Neuronal stem cell (in vitro differentiated cells): ENCODE measurements around the gene TCF15.

ENCODE experiments used
- DNase-seq: peaks from one replicate; pipeline ENCODE4 v3.0.0-alpha.2; 2013; ENCODE audit warnings: low spot score
- H2AFZ ChIP-seq: one replicate; pipeline ENCODE4 v1.6.1; 2013; ENCODE audit warnings: mild to moderate bottlenecking, low read length, inconsistent platforms
- H2AK5ac ChIP-seq: 2 replicates; pipeline ENCODE4 v1.6.1; 2013; ENCODE audit warnings: low read depth, mild to moderate bottlenecking, inconsistent platforms, low read length, moderate library complexity, mixed read lengths
- H2BK120ac ChIP-seq: 2 replicates; pipeline ENCODE4 v1.6.1; 2013; ENCODE audit warnings: low read depth, mild to moderate bottlenecking, inconsistent platforms, low read length, moderate library complexity, mixed read lengths
- H2BK12ac ChIP-seq: one replicate; pipeline ENCODE4 v1.6.1; 2013; ENCODE audit warnings: low read length, inconsistent platforms
- H2BK15ac ChIP-seq: 2 replicates; pipeline ENCODE4 v1.6.1; 2013; ENCODE audit warnings: mild to moderate bottlenecking, low read length, inconsistent platforms, mixed read lengths
- H2BK5ac ChIP-seq: one replicate; pipeline ENCODE4 v1.6.1; 2013; ENCODE audit warnings: inconsistent platforms, mild to moderate bottlenecking, low read length, moderate library complexity
- H3K14ac ChIP-seq: one replicate; pipeline ENCODE4 v1.6.1; 2013; ENCODE audit warnings: low read length, inconsistent platforms
- H3K18ac ChIP-seq: 2 replicates; pipeline ENCODE4 v1.6.1; 2013; ENCODE audit warnings: low read length, inconsistent platforms
- H3K23ac ChIP-seq: 2 replicates; pipeline ENCODE4 v1.6.1; 2013; ENCODE audit warnings: low read depth, mild to moderate bottlenecking, mixed read lengths, low read length, inconsistent platforms; ENCODE audit not compliant: poor library complexity
- H3K27ac ChIP-seq: replicated peaks from 3 replicates; pipeline ENCODE4 v1.5.1; 2013; ENCODE audit warnings: low read length, inconsistent platforms
- H3K27me3 ChIP-seq, 3 experiments: 2 replicates each; pipeline ENCODE4 v1.6.1; 2013; ENCODE audit warnings: low read length in 3 of 3, mild to moderate bottlenecking in 2 of 3, inconsistent platforms in 1 of 3, low read depth in 1 of 3, mixed read lengths in 1 of 3, moderate library complexity in 1 of 3; ENCODE audit not compliant: control insufficient read depth in 3 of 3, insufficient read depth in 3 of 3
- H3K36me3 ChIP-seq, 2 donors: replicated peaks in 1 of 2; 2 replicates each; pipeline ENCODE4 v1.6.1; 2013; ENCODE audit warnings: low read length in 2 of 2; ENCODE audit not compliant: control insufficient read depth in 2 of 2, insufficient read depth in 2 of 2
- H3K4ac ChIP-seq: 2 replicates; pipeline ENCODE4 v1.6.1; 2013; ENCODE audit warnings: inconsistent platforms, mild to moderate bottlenecking, low read length, moderate library complexity
- H3K4me1 ChIP-seq, 2 donors: 1 replicate in 1 of 2; 2 replicates in 1 of 2; pipeline ENCODE4 v1.6.1; 2013; ENCODE audit warnings: low read length in 2 of 2, low read depth in 1 of 2; ENCODE audit not compliant: control insufficient read depth in 2 of 2, insufficient read depth in 1 of 2
- H3K4me2 ChIP-seq: one replicate; pipeline ENCODE4 v1.6.1; 2013; ENCODE audit warnings: mild to moderate bottlenecking, low read length, inconsistent platforms; ENCODE audit not compliant: insufficient read depth, poor library complexity, severe bottlenecking
- H3K4me3 ChIP-seq, 2 donors: 2 replicates each; pipeline ENCODE4 v1.5.1; 2013; ENCODE audit warnings: low read length in 2 of 2, mild to moderate bottlenecking in 2 of 2, inconsistent platforms in 1 of 2, moderate library complexity in 1 of 2
- H3K79me1 ChIP-seq: one replicate; pipeline ENCODE4 v1.6.1; 2013; ENCODE audit warnings: low read depth, mild to moderate bottlenecking, inconsistent platforms, low read length, moderate library complexity
- H3K9ac ChIP-seq: one replicate; pipeline ENCODE4 v1.6.1; 2013; ENCODE audit warnings: mild to moderate bottlenecking, low read depth, low read length, inconsistent platforms; ENCODE audit not compliant: poor library complexity
- H3K9me3 ChIP-seq, 2 donors: replicated peaks in 1 of 2; 2 replicates each; pipeline versions ENCODE3 to v1.6.1; 2013; ENCODE audit warnings: low read length in 2 of 2, mild to moderate bottlenecking in 2 of 2, inconsistent platforms in 1 of 2, low read depth in 1 of 2, mixed read lengths in 1 of 2, moderate library complexity in 1 of 2; ENCODE audit not compliant: control insufficient read depth in 2 of 2, insufficient read depth in 1 of 2
- H4K8ac ChIP-seq: one replicate; pipeline ENCODE4 v1.6.1; 2013; ENCODE audit warnings: low read depth, mild to moderate bottlenecking, inconsistent platforms, low read length, moderate library complexity
- H4K91ac ChIP-seq: one replicate; pipeline ENCODE4 v1.6.1; 2013; ENCODE audit warnings: low read length, low read depth, mild to moderate bottlenecking, inconsistent platforms; ENCODE audit not compliant: poor library complexity
- WGBS, 2 donors: extraction: QIAGEN DNeasy Blood & Tissue Kit; methylation state at CpG; one replicate each; pipeline ENCODE4 v1.1.7; 2013; ENCODE audit warnings: missing lambda C conversion rate in 2 of 2, mixed read lengths in 1 of 2; ENCODE audit not compliant: insufficient read length in 2 of 2, insufficient replicate concordance in 1 of 2; ENCODE audit errors: extremely low coverage in 2 of 2; 5-methylcytosine and 5-hydroxymethylcytosine counted together

The TCF15 gene

GRCh38 chr20:560680-561079 lies 49.4 kb downstream of the TCF15 start:
- no peak overlapping the region for H2BK12ac ChIP-seq
- no peak for DNase-seq
- peaks cover 0 to 4% of the 10 kb centered on the region in 2 donors for H3K4me1 ChIP-seq
- H3K79me1 ChIP-seq = no peaks in the 10 kb centered on the region
- no peak overlapping the region for H2BK5ac ChIP-seq
- H2BK15ac ChIP-seq = no peak overlapping the region
- H3K27ac ChIP-seq = no peak overlapping the region
- H3K4me2 ChIP-seq = no peak overlapping the region
- no peak overlapping the region for H3K4ac ChIP-seq
- H4K8ac ChIP-seq = no peak overlapping the region
- no peak overlapping the region for H3K23ac ChIP-seq
- no peak overlapping the region for H3K9ac ChIP-seq
- no peaks in the 10 kb centered on the region for H3K9me3 ChIP-seq
- H3K14ac ChIP-seq = no peak overlapping the region
- no peak overlapping the region for H4K91ac ChIP-seq
- WGBS, 2 donors = no CpG with 5 or more reads among the region's 2 CpGs
- H3K18ac ChIP-seq = no peak overlapping the region
- H3K27me3 ChIP-seq = peaks cover 0 to 52% (median 0%) of the 10 kb centered on the region in 3 experiments
- H2AK5ac ChIP-seq = no peak overlapping the region
- H2AFZ ChIP-seq = no peak overlapping the region
- no peak overlapping the region for H2BK120ac ChIP-seq
- no peak overlapping the region for H3K4me3 ChIP-seq
- no peaks in the 10 kb centered on the region for H3K36me3 ChIP-seq

- Histone ChIP-seq H3K4me3 (no peak overlapping the region), H2BK12ac (no peak overlapping the region), H3K9me3 (no peaks in the 10 kb centered on the region), H3K4me2 (no peak overlapping the region), H2AK5ac (no peak overlapping the region), H4K8ac (no peak overlapping the region), H3K14ac (no peak overlapping the region), H3K79me1 (no peaks in the 10 kb centered on the region), H2BK5ac (no peak overlapping the region), H2BK15ac (no peak overlapping the region), H3K4me1 (peaks cover 0 to 4% of the 10 kb centered on the region in 2 donors), H3K4ac (no peak overlapping the region), H3K23ac (no peak overlapping the region), H3K27ac (no peak overlapping the region), H3K9ac (no peak overlapping the region), H2BK120ac (no peak overlapping the region), H2AFZ (no peak overlapping the region), H3K18ac (no peak overlapping the region), H3K36me3 (no peaks in the 10 kb centered on the region), H4K91ac (no peak overlapping the region), H3K27me3 (peaks cover 0 to 44% (median 0%) of the 10 kb centered on the region in 3 experiments)
- no CpG with 5 or more reads among the region's 3 CpGs for WGBS, 2 donors
- DNase-seq = no peak
Observed at GRCh38 chr20:558117-558516, 52.0 kb downstream of the TCF15 start.

GRCh38 chr20:556984-557383 lies 53.1 kb downstream of the TCF15 start:
- Histone ChIP-seq H3K36me3 (no peaks in the 10 kb centered on the region), H3K4me2 (no peak overlapping the region), H3K4me1 (peaks cover 0 to 6% of the 10 kb centered on the region in 2 donors), H2BK5ac (no peak overlapping the region), H3K79me1 (no peaks in the 10 kb centered on the region), H4K91ac (no peak overlapping the region), H3K9me3 (no peaks in the 10 kb centered on the region), H3K27me3 (peaks cover 0 to 33% (median 0%) of the 10 kb centered on the region in 3 experiments), H2BK12ac (no peak overlapping the region), H2AFZ (no peak overlapping the region), H2BK120ac (no peak overlapping the region), H3K4ac (no peak overlapping the region), H3K18ac (no peak overlapping the region), H3K14ac (no peak overlapping the region), H3K4me3 (no peak overlapping the region), H3K27ac (no peak overlapping the region), H3K23ac (no peak overlapping the region), H4K8ac (no peak overlapping the region), H2BK15ac (no peak overlapping the region), H3K9ac (no peak overlapping the region), H2AK5ac (no peak overlapping the region)
- no peak for DNase-seq
- no CpG with 5 or more reads among the region's 2 CpGs for WGBS, 2 donors

GRCh38 chr20:555976-556385 lies 54.1 kb downstream of the TCF15 start:
- no peaks in the 10 kb centered on the region for H3K79me1 ChIP-seq
- H3K27ac ChIP-seq = no peak overlapping the region
- no peak overlapping the region for H3K9ac ChIP-seq
- DNase-seq = no peak
- no peak overlapping the region for H3K4me3 ChIP-seq
- no peak overlapping the region for H3K4ac ChIP-seq
- no peak overlapping the region for H3K23ac ChIP-seq
- no peaks in the 10 kb centered on the region for H3K36me3 ChIP-seq
- no peak overlapping the region for H2BK120ac ChIP-seq
- no peak overlapping the region for H2BK15ac ChIP-seq
- H3K9me3 ChIP-seq = no peaks in the 10 kb centered on the region
- no peak overlapping the region for H2BK12ac ChIP-seq
- no peak overlapping the region for H3K18ac ChIP-seq
- peaks cover 0 to 6% of the 10 kb centered on the region in 2 donors for H3K4me1 ChIP-seq
- H4K91ac ChIP-seq = no peak overlapping the region
- no peak overlapping the region for H2AK5ac ChIP-seq
- no peak overlapping the region for H3K14ac ChIP-seq
- H3K4me2 ChIP-seq = no peak overlapping the region
- no peak overlapping the region for H4K8ac ChIP-seq
- WGBS, 2 donors = no CpG with 5 or more reads among the region's 6 CpGs
- no peak overlapping the region for H2AFZ ChIP-seq
- H2BK5ac ChIP-seq = no peak overlapping the region
- peaks cover 0 to 33% (median 0%) of the 10 kb centered on the region in 3 experiments for H3K27me3 ChIP-seq
